GM19025 (cell line): ENCODE measurements around the gene GLI2.

Experiments
- ATAC-seq: cut with Tn5 transposase; IDR thresholded peaks from one replicate; pipeline ENCODE4 v1.9.1; 2021; ENCODE audit warnings: mild to moderate bottlenecking, low read depth, moderate library complexity; ENCODE audit not compliant: unreplicated experiment

Gene GLI2

DNA sequence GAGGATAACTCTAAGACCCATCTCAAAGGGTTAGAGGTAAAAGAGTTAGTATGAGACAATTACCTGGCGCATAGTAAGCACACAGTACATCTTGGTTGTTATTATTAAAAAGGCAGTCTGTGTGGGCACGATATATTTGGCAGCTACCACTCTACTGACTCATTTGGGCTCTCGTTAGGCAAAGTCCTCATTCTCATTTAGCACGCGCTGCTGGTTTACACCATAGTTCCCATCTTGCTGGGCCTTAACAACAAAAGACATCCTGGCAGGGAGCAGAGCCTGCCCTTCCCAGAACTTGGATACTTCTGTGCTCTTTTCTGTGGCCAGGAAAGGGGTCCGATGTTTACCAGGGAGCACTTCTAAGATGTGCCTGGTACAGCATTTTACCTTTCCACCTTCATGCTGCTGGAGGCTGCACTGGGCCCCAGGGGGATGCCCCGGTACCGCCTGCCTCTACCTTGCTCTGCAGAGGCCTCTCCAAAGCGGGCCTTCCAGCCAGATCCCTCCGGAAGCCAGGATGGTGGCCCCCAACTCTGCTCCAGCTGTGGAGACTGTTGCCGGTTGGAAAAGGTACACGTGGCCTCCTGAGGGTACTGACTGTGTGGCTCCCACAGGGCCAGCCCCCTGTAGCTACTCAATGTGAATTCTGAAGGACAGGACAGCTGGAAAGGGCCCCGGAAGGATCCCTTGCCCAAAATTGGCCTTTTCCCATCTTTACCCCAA, 15.0 kb downstream of the GLI2 start:
- ATAC-seq: no peak

GRCh38 chr2:120751553-120751952, 15.9 kb downstream of the GLI2 start:
- no peak for ATAC-seq

- no peak for ATAC-seq
Observed at GRCh38 chr2:120754067-120754960, 18.6 kb downstream of the GLI2 start.

DNA sequence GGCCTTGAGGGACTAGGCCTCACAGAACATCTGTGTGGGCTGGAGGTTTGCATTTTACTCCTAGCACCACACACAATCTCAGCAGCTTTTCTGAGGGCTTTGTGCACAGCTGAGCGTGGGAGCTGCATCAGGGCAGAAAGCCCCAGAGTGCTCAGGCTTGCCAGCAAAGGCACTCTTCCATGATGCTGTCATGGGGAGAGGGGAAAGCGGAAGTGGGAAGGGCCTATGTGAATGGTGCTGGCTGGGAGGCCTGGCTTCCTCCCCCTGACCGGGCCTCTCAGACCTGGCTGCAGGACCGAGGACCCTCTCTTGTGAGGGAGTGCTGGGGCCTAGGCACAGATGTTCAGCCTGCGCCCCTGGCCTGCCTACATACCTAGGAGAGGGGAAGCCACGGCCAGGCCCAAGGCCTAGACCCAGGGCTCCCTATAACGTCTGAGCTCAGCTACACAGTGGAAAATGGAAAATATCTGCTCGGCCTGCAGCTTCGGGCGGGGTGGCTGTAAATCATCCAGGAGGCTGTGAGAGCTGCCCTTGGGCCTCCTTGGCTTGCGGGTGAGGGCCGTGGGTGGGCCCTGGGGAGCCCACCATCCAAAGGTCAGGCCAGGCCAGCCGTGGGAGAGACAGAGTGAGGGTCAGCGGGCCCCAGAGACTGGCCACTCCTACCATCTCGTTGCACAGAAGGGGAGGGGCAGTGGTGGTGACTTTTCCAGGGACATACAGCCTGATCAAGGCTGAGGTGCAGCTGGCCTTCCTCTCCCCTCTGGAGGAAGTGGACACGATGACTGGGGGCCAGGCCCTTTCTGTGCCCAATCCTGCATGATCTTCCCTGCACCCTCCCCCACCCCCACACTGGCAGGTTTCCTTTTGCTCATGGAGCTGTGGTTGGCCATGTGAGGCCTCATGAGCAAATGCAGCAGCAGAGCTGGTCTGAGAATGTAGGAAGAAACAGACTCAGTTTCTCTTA, 22.8 kb downstream of the GLI2 start:
- no peak for ATAC-seq

- no peak for ATAC-seq
Observed at GRCh38 chr2:120759543-120760331, 24.1 kb downstream of the GLI2 start.

- no peak for ATAC-seq
Observed at GRCh38 chr2:120760446-120761135, 24.9 kb downstream of the GLI2 start.

- no peak for ATAC-seq
Observed at GRCh38 chr2:120761164-120761861, 25.6 kb downstream of the GLI2 start.

GRCh38 chr2:120761911-120762310, 26.2 kb downstream of the GLI2 start:
- ATAC-seq: no peak

DNA sequence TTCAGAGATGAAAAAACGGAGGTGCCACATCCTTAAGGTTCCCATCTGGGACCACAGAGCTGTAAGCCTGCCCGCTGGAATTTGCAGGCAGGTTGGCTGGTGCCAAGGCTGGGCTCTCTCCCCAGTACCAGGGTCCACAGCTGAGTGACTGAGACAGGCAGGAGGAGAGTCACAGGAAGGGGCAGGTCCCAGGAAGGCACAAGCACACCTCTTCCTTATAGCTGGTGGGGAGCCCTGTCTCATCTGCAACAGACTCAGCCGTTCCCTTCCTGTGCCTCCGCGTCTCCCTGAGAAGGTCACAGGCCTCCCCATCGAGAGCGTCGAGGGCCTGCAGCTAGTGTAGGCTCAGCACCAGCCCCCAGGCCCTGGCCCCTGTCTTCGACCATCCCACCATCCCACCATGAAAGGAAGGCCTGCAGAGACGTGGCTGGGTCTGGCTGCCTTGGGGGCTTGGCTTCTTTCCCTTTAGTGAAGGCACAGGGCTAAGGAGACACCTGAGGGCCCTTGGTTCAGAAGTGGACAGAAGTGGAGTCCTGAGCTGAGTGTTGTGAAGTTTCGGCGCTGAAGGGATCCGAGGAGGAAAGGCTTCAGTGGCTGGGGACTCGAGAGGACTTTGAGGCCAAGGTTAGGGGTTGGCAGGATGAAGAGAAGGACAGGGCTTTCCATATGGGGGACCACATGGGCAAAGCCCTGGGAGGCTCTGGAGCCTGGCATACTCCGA, 26.8 kb downstream of the GLI2 start:
- ATAC-seq: no peak

DNA sequence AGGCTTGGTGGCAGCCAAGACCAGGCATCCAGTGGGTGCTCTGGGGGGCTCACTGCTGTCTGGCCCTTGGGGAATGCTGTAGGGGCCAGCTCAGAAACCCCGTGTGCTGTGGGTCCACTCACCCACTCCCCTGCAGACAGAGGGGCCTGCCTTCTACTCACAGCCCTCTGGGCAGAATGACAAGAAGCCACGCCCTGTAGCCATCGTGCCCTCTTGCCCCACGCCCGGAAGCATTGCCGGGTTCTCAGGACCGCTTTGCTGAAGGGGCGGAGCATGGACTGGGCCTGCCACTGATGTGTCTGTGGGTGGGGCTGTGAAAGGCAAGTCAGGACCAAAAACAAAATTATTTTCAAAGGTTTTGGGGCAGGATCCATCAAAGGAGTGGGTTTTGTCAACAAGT, 27.8 kb downstream of the GLI2 start:
- no peak for ATAC-seq

DNA sequence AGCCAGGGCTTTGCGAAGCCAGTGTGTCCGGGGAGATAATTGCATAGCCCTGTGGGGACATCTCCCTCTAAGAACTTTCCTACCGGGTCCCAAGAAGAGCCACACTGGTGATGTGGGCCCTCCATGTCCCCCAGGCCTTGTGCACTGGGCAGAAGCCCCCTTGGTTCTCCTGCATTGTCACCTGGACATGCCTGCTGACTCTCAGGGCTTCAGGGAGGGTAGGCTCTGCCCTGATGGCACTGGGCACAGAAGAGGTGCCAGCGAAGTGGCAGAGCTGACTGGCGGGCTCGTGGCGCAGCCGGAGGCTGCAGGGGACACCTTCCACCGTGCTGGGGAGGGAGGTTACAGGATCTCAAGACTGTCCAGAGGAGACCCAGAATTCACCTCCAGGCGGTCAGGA, 28.3 kb downstream of the GLI2 start:
- ATAC-seq: no peak

DNA sequence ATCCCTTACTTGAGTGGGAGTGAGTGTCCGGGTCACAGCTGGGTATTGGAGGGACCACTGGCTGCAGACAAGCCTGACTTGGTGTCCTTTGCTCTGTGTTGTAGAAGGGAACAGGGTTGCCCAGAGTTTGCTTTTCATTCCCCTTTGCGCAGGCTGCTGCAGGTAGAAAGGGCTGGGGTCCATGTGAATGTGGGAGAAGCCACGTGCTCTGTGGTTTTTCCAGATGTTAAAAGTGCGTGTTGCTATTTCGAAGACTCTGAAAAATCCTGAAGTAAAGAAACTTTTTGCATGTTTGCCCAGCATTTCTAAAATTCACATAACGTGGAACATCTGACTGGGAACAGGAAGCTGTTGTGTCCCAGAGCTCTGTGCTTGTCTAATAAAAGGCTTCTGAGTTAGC, 28.8 kb downstream of the GLI2 start:
- ATAC-seq: no peak

- ATAC-seq: no peak
Observed at GRCh38 chr2:120764991-120765677, 29.5 kb downstream of the GLI2 start.

- ATAC-seq: no peak
Observed at GRCh38 chr2:120765678-120766469, 30.2 kb downstream of the GLI2 start.

DNA sequence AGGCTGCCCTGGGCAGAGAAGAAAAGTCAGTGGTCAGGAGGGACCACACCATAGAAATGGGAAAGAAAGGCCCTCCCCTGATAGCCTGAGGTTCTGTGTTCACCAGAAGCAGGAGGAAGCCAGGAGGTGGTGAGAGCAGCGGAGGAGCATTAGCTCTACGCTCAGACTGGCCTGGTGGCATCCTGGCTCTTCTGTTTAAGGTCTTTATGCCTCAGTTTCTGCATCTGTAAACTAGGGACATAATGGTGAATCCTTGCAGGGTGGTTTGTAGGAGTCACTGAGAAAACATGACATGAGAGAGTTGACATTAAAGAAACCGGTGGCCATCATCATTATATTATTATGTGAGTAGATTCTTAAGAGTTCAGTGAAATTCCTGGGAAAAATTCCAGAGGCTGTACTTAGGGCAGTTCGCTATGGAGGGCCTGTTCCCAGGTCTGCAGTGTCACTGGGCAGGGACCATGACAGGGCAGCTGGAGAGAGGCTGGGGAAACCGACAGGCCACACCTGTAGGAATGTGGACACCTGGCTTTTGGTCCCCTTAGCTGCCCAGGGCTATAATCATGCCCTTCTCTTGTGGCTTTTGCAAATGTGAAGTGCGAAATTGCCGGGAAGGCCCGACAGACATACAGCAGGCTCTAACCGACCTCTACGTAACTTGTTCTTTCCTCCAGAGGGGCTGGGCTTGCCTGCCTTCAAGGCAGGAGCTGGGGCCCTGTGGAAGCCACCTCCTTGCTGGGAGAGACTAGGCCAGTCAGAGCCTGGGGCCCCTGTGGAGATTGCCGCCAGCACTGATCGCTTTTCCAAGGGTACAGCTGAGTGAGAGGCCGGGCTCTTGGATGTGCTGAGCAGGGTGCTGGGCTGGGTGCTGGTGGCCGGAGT, 31.0 kb downstream of the GLI2 start:
- ATAC-seq: no peak

GRCh38 chr2:120767486-120768005, 31.9 kb downstream of the GLI2 start:
- no peak for ATAC-seq
